HEK293 (cell line): Measurements from ENCODE around the gene ADAMTS4.

ENCODE experiments used
- CTCF ChIA-PET: fragments of 350-600 bp; formaldehyde crosslinking; extraction: SDS; loops from one replicate; lab custom pipeline; 2021; ENCODE audit warnings: antibody characterized with exemption; lab: Yijun Ruan, JAX
- POLR2A ChIA-PET: fragments of 300-600 bp; formaldehyde crosslinking; extraction: SDS; loops from one replicate; lab custom pipeline; 2020; ENCODE audit warnings: antibody characterized with exemption, inconsistent platforms; lab: Yijun Ruan, JAX
- H3K27ac ChIP-seq: fragments of 200-500 bp; sonication (Bioruptor generic); 2 replicates; pipeline ENCODE4 v1.5.1; 2014; ENCODE audit warnings: low read depth, low read length, control low read depth, inconsistent platforms; ENCODE audit errors: extremely low read depth
- H3K36me3 ChIP-seq, 2 experiments: fragments of 200-500 bp in 1 of 2; sonication (Bioruptor generic) in 1 of 2; 1 replicate in 1 of 2; 2 replicates in 1 of 2; pipeline ENCODE4 v1.5.1; 2014 to 2017; ENCODE audit warnings: inconsistent platforms in 2 of 2, low read length in 2 of 2; ENCODE audit not compliant: control insufficient read depth in 2 of 2, insufficient read depth in 1 of 2
- H3K4me1 ChIP-seq: fragments of 200-500 bp; sonication (Bioruptor generic); 2 replicates; pipeline ENCODE4 v1.5.1; 2014; ENCODE audit warnings: mild to moderate bottlenecking, low read length, inconsistent platforms; ENCODE audit not compliant: control insufficient read depth, insufficient read depth
- H3K4me3 ChIP-seq: 2 replicates; pipeline ENCODE4 v1.5.1; 2011; ENCODE audit warnings: low read depth, mild to moderate bottlenecking, control low read depth, low read length, moderate library complexity
- H3K9me3 ChIP-seq: fragments of 200-500 bp; sonication (Bioruptor generic); 2 replicates; pipeline ENCODE4 v1.5.1; 2014; ENCODE audit warnings: low read depth, low read length, inconsistent platforms; ENCODE audit not compliant: control insufficient read depth, insufficient read depth
- IKZF3 ChIP-seq: fragments of 450-650 bp; IDR thresholded peaks from 2 replicates; pipeline ENCODE4 v1.5.0; 2018; ENCODE audit warnings: missing biosample characterization, mild to moderate bottlenecking, missing genetic modification characterization, moderate library complexity
- KLF1 ChIP-seq: fragments of 450-650 bp; formaldehyde crosslinking; IDR thresholded peaks from 2 replicates; pipeline ENCODE4 v1.5.1; 2016; ENCODE audit warnings: missing biosample characterization, missing genetic modification characterization
- KLF8 ChIP-seq: fragments of 450-650 bp; formaldehyde crosslinking; IDR thresholded peaks from 2 replicates; pipeline ENCODE4 v1.5.1; 2016; ENCODE audit warnings: missing biosample characterization, missing genetic modification characterization
- SP2 ChIP-seq: fragments of 450-650 bp; formaldehyde crosslinking; IDR thresholded peaks from 2 replicates; pipeline ENCODE4 v1.5.1; 2016; ENCODE audit warnings: missing biosample characterization, missing genetic modification characterization
- SP3 ChIP-seq: fragments of 450-650 bp; formaldehyde crosslinking; IDR thresholded peaks from 2 replicates; pipeline ENCODE4 v1.5.1; 2016; ENCODE audit warnings: missing biosample characterization, missing genetic modification characterization
- TSHZ1 ChIP-seq: fragments of 450-650 bp; formaldehyde crosslinking; IDR thresholded peaks from 2 replicates; pipeline ENCODE4 v1.5.1; 2016; ENCODE audit warnings: missing biosample characterization, missing genetic modification characterization, borderline replicate concordance
- ZBTB1 ChIP-seq: fragments of 450-650 bp; formaldehyde crosslinking; IDR thresholded peaks from 2 replicates; pipeline ENCODE4 v1.5.1; 2016; ENCODE audit warnings: missing biosample characterization, missing genetic modification characterization
- ZBTB11 ChIP-seq: fragments of 450-650 bp; formaldehyde crosslinking; conservative IDR thresholded peaks from 2 replicates; pipeline ENCODE4 v1.5.1; 2016; ENCODE audit warnings: low read depth, missing biosample characterization, missing genetic modification characterization
- ZNF121 ChIP-seq: fragments of 450-650 bp; formaldehyde crosslinking; IDR thresholded peaks from 2 replicates; pipeline ENCODE4 v1.5.1; 2016; ENCODE audit warnings: missing biosample characterization, missing genetic modification characterization
- ZNF132 ChIP-seq: fragments of 450-650 bp; formaldehyde crosslinking; IDR thresholded peaks from 2 replicates; pipeline ENCODE4 v1.5.1; 2017; ENCODE audit warnings: missing biosample characterization, missing genetic modification characterization, borderline replicate concordance
- ZNF221 ChIP-seq: fragments of 450-650 bp; formaldehyde crosslinking; IDR thresholded peaks from 2 replicates; pipeline ENCODE4 v1.5.1; 2017; ENCODE audit warnings: missing biosample characterization, missing genetic modification characterization, borderline replicate concordance
- ZNF292 ChIP-seq: fragments of 450-650 bp; formaldehyde crosslinking; IDR thresholded peaks from 2 replicates; pipeline ENCODE4 v1.5.1; 2016; ENCODE audit warnings: low read depth, missing biosample characterization, missing genetic modification characterization, borderline replicate concordance
- ZNF324 ChIP-seq: fragments of 450-650 bp; formaldehyde crosslinking; IDR thresholded peaks from 2 replicates; pipeline ENCODE4 v1.5.1; 2016; ENCODE audit warnings: missing biosample characterization, missing genetic modification characterization
- ZNF398 ChIP-seq: fragments of 450-650 bp; formaldehyde crosslinking; IDR thresholded peaks from 2 replicates; pipeline ENCODE4 v1.5.1; 2017; ENCODE audit warnings: missing biosample characterization, missing genetic modification characterization
- ZNF473 ChIP-seq: fragments of 450-650 bp; formaldehyde crosslinking; IDR thresholded peaks from 2 replicates; pipeline ENCODE4 v1.5.1; 2017; ENCODE audit warnings: missing biosample characterization, missing genetic modification characterization
- ZNF488 ChIP-seq: fragments of 450-650 bp; formaldehyde crosslinking; IDR thresholded peaks from 2 replicates; pipeline ENCODE4 v1.5.1; 2016; ENCODE audit warnings: missing biosample characterization, missing genetic modification characterization
- ZNF571 ChIP-seq: fragments of 450-650 bp; formaldehyde crosslinking; IDR thresholded peaks from 2 replicates; pipeline ENCODE4 v1.5.0; 2017; ENCODE audit warnings: missing biosample characterization, missing genetic modification characterization
- ZNF660 ChIP-seq: fragments of 450-650 bp; IDR thresholded peaks from 2 replicates; pipeline ENCODE4 v1.5.1; 2018; ENCODE audit warnings: missing biosample characterization, mild to moderate bottlenecking, missing genetic modification characterization
- ZNF677 ChIP-seq: fragments of 450-650 bp; IDR thresholded peaks from 2 replicates; pipeline ENCODE4 v1.5.0; 2018; ENCODE audit warnings: missing biosample characterization, mild to moderate bottlenecking, missing genetic modification characterization, moderate library complexity
- ZNF830 ChIP-seq: fragments of 450-650 bp; IDR thresholded peaks from 2 replicates; pipeline ENCODE4 v1.5.0; 2018; ENCODE audit warnings: missing biosample characterization, missing genetic modification characterization, low read depth, mild to moderate bottlenecking, moderate library complexity
- ZSCAN30 ChIP-seq: fragments of 450-650 bp; IDR thresholded peaks from 2 replicates; pipeline ENCODE4 v1.5.1; 2018; ENCODE audit warnings: missing biosample characterization, mild to moderate bottlenecking, missing genetic modification characterization, moderate library complexity
- ZXDB ChIP-seq: fragments of 450-650 bp; formaldehyde crosslinking; IDR thresholded peaks from 2 replicates; pipeline ENCODE4 v1.5.1; 2016; ENCODE audit warnings: missing biosample characterization, missing genetic modification characterization

Gene ADAMTS4

GRCh38 chr1:161209790-161210409 is 11.0 kb upstream of the ADAMTS4 start (continued):
- TF ChIP-seq ZSCAN30 (tag by site-specific recombination) = peak; percentile 68; the same call in 1 of the 2 replicates
- peak; percentile 90 for TF ChIP-seq ZBTB11 (tag by site-specific recombination)
- TF ChIP-seq ZNF660 (tag by site-specific recombination) = peak; percentile 44; the same call in 1 of the 2 replicates
- TF ChIP-seq, all 188 proteins: peak for 8

- ChIA-PET CTCF (interaction anchor here (1.6 to 6.8 kb wide), 3 partner anchors 14 to 175 kb away, joined by 5 to 82 read pairs (median 31); partner anchors contain the start of genes APOA2 and TOMM40L), POLR2A (interaction anchor here (0.6 kb wide), 1 partner anchor 19 kb away, joined by 7 read pairs; the partner anchor contains the start of gene TOMM40L)
- no peak overlapping the region for H3K4me3 ChIP-seq
- H3K27ac ChIP-seq = no peak overlapping the region
- no peaks in the 10 kb centered on the region for H3K9me3 ChIP-seq
- TF ChIP-seq ZNF488 (tag by site-specific recombination) (no peak), SP2 (no peak), ZXDB (tag by site-specific recombination) (no peak), ZNF398 (tag by site-specific recombination) (no peak), ZNF473 (tag by site-specific recombination) (no peak), ZNF830 (tag by site-specific recombination) (no peak), ZNF221 (no peak), ZNF292 (tag by site-specific recombination) (no peak), ZNF132 (tag by site-specific recombination) (no peak), SP3 (no peak), ZNF571 (tag by site-specific recombination) (no peak), KLF8 (no peak), TSHZ1 (no peak), ZNF121 (tag by site-specific recombination) (no peak), ZNF677 (tag by site-specific recombination) (no peak), ZNF324 (tag by site-specific recombination) (no peak), ZBTB1 (tag by site-specific recombination) (no peak), KLF1 (no peak), IKZF3 (tag by site-specific recombination) (no peak)
- TF ChIP-seq, all 188 proteins: peak for 0
- H3K36me3 ChIP-seq = peaks cover 43 to 82% of the 10 kb centered on the region in 2 experiments
- no peaks in the 10 kb centered on the region for H3K4me1 ChIP-seq
Measured at GRCh38 chr1:161207173-161207572, 8.3 kb upstream of the ADAMTS4 start.
